Measurements from ENCODE around the gene NPAT. TPM values are rescaled to one million over a fixed set of nuclear protein-coding genes. Genes with fewer than 3 reads are reported as not detected.

The NPAT gene
- total and polyA plus RNA-seq, 10 of the 15 experiments (the other 5 are each of a cell fraction or from before 2014, with no cell fraction given): 7.5 to 32.8 (median 20.1) TPM

GRCh38 chr11:108112057-108112456 lies 110.4 kb downstream of the NPAT start (continued):
- TF ChIP-seq NFYB (IDR thresholded peaks at IDR 0.05; ENCODE audit: insufficient read depth, low read depth, low read length) (no peak), MYB (IDR thresholded peaks at IDR 0.05; ENCODE audit: borderline replicate concordance, low read depth, low read length) (no peak), HCFC1 (IDR thresholded peaks at IDR 0.05; ENCODE audit: low read length) (no peak), KLF5 (IDR thresholded peaks at IDR 0.05; ENCODE audit: partially characterized antibody) (no peak), SREBF2 (IDR thresholded peaks at IDR 0.05; ENCODE audit: low read length) (no peak), BRCA1 (IDR thresholded peaks at IDR 0.05; ENCODE audit: low read depth, low read length) (no peak), POU2F2 (IDR thresholded peaks at IDR 0.05; ENCODE audit: borderline replicate concordance, low read depth, low read length) (no peak), SRF (IDR thresholded peaks at IDR 0.05; ENCODE audit: low read depth in 2 of 2, low read length in 2 of 2) (no peak), MTA2 (IDR thresholded peaks at IDR 0.05; ENCODE audit: low read depth) (no peak)
- TF ChIP-seq, protein P1, sequence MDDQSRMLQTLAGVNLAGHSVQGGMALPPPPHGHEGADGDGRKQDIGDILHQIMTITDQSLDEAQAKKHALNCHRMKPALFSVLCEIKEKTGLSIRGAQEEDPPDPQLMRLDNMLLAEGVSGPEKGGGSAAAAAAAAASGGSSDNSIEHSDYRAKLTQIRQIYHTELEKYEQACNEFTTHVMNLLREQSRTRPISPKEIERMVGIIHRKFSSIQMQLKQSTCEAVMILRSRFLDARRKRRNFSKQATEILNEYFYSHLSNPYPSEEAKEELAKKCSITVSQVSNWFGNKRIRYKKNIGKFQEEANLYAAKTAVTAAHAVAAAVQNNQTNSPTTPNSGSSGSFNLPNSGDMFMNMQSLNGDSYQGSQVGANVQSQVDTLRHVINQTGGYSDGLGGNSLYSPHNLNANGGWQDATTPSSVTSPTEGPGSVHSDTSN (IDR thresholded peaks at IDR 0.05; ENCODE audit: insufficient replicate concordance, low read depth, low read length): no peak
- TF ChIP-seq, protein P2, sequence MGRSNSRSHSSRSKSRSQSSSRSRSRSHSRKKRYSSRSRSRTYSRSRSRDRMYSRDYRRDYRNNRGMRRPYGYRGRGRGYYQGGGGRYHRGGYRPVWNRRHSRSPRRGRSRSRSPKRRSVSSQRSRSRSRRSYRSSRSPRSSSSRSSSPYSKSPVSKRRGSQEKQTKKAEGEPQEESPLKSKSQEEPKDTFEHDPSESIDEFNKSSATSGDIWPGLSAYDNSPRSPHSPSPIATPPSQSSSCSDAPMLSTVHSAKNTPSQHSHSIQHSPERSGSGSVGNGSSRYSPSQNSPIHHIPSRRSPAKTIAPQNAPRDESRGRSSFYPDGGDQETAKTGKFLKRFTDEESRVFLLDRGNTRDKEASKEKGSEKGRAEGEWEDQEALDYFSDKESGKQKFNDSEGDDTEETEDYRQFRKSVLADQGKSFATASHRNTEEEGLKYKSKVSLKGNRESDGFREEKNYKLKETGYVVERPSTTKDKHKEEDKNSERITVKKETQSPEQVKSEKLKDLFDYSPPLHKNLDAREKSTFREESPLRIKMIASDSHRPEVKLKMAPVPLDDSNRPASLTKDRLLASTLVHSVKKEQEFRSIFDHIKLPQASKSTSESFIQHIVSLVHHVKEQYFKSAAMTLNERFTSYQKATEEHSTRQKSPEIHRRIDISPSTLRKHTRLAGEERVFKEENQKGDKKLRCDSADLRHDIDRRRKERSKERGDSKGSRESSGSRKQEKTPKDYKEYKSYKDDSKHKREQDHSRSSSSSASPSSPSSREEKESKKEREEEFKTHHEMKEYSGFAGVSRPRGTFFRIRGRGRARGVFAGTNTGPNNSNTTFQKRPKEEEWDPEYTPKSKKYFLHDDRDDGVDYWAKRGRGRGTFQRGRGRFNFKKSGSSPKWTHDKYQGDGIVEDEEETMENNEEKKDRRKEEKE (IDR thresholded peaks at IDR 0.05): no peak
